Measurements from ENCODE around the gene NFATC1. TPM values are rescaled to one million over a fixed set of nuclear protein-coding genes. Genes with fewer than 3 reads are reported as not detected.

The NFATC1 gene
- polyA plus RNA-seq, 1 donor from 2014 or later: 0.37 TPM

- H3K79me2 ChIP-seq (replicated peaks; ENCODE audit: insufficient read depth, low read length): no peaks in the 10 kb centered on the region
- H3F3A ChIP-seq (ENCODE audit: insufficient read depth, low read length, poor library complexity, severe bottlenecking): no peaks in the 10 kb centered on the region
- H4K20me1 ChIP-seq (ENCODE audit: insufficient read depth): no peaks in the 10 kb centered on the region
- no peak for TF ChIP-seq EP300 (conservative IDR thresholded peaks at IDR 0.05; ENCODE audit: poor library complexity, severe bottlenecking)
- no peak for TF ChIP-seq RAD21 (conservative IDR thresholded peaks at IDR 0.05)
- TF ChIP-seq REST (IDR thresholded peaks at IDR 0.05; ENCODE audit: borderline replicate concordance): no peak
- no peak for TF ChIP-seq EZH2 (IDR thresholded peaks at IDR 0.05; ENCODE audit: borderline replicate concordance, insufficient read depth, low read length, poor library complexity, severe bottlenecking)
- no peak for TF ChIP-seq CTCF (IDR thresholded peaks at IDR 0.05; ENCODE audit: poor library complexity, severe bottlenecking)
- no peak for TF ChIP-seq MXI1 (conservative IDR thresholded peaks at IDR 0.05; ENCODE audit: poor library complexity, severe bottlenecking)
- no peak for TF ChIP-seq TAF1 (IDR thresholded peaks at IDR 0.05; ENCODE audit: low read depth)
- TF ChIP-seq POLR2AphosphoS5 (IDR thresholded peaks at IDR 0.05): no peak
- no peaks in the 10 kb centered on the region for H3K36me3 ChIP-seq (ENCODE audit: insufficient read depth, low read length)
- H3K4me2 ChIP-seq (ENCODE audit: low read length): no peak overlapping the region
- H3K9me3 ChIP-seq (ENCODE audit: low read length): no peaks in the 10 kb centered on the region
- no peak overlapping the region for H2AFZ ChIP-seq (ENCODE audit: low read depth, low read length)
- H3K9ac ChIP-seq (ENCODE audit: low read length): no peak overlapping the region
- H3K9me2 ChIP-seq (ENCODE audit: insufficient read depth, low read length): no peaks in the 10 kb centered on the region
- peaks cover 15% of the 10 kb centered on the region for H3K27me3 ChIP-seq (ENCODE audit: insufficient read depth, low read depth, low read length)
- H3K27ac ChIP-seq (ENCODE audit: low read length): no peak overlapping the region
- H3K4me3 ChIP-seq (ENCODE audit: low read length): no peak overlapping the region
These were observed 7.7 kb upstream of the NFATC1 start for GRCh38 chr18:79388043-79388442.

GRCh38 chr18:79389689-79390088, 6.0 kb upstream of the NFATC1 start:
- Histone ChIP-seq H3K4me3 (ENCODE audit: low read length) (no peak overlapping the region), H4K20me1 (ENCODE audit: insufficient read depth) (no peaks in the 10 kb centered on the region), H3K4me2 (ENCODE audit: low read length) (no peak overlapping the region), H3K9ac (ENCODE audit: low read length) (no peak overlapping the region), H3K79me2 (replicated peaks; ENCODE audit: insufficient read depth, low read length) (no peaks in the 10 kb centered on the region), H3K27me3 (ENCODE audit: insufficient read depth, low read depth, low read length) (peaks cover 32% of the 10 kb centered on the region), H3K27ac (ENCODE audit: low read length) (no peak overlapping the region), H3K9me2 (ENCODE audit: insufficient read depth, low read length) (no peaks in the 10 kb centered on the region), H2AFZ (ENCODE audit: low read depth, low read length) (no peak overlapping the region), H3K9me3 (ENCODE audit: low read length) (no peaks in the 10 kb centered on the region), H3F3A (ENCODE audit: insufficient read depth, low read length, poor library complexity, severe bottlenecking) (no peaks in the 10 kb centered on the region), H3K36me3 (ENCODE audit: insufficient read depth, low read length) (no peaks in the 10 kb centered on the region)
- TF ChIP-seq REST (IDR thresholded peaks at IDR 0.05; ENCODE audit: borderline replicate concordance) (no peak), EZH2 (IDR thresholded peaks at IDR 0.05; ENCODE audit: borderline replicate concordance, insufficient read depth, low read length, poor library complexity, severe bottlenecking) (no peak), RAD21 (conservative IDR thresholded peaks at IDR 0.05) (no peak), EP300 (conservative IDR thresholded peaks at IDR 0.05; ENCODE audit: poor library complexity, severe bottlenecking) (no peak), SMC3 (conservative IDR thresholded peaks at IDR 0.05; ENCODE audit: poor library complexity) (no peak), CTCF (IDR thresholded peaks at IDR 0.05; ENCODE audit: poor library complexity, severe bottlenecking) (no peak), MXI1 (conservative IDR thresholded peaks at IDR 0.05; ENCODE audit: poor library complexity, severe bottlenecking) (no peak), POLR2AphosphoS5 (IDR thresholded peaks at IDR 0.05) (no peak), TAF1 (IDR thresholded peaks at IDR 0.05; ENCODE audit: low read depth) (no peak)
